ENCODE data around the gene SAXO2.
"Not testable (repeated sequence)": the region's sequence is repeated elsewhere in the genome, so short reads cannot be mapped to it uniquely, and the experiment has no call there.

Gene SAXO2

GRCh38 chr15:82284381-82284780 lies 21.8 kb downstream of the SAXO2 start:
- in situ Hi-C loops (cut with HindIII; ENCODE audit: low sequenced_read_pairs) = not testable (repeated sequence)

GRCh38 chr15:82286475-82286874 lies 23.9 kb downstream of the SAXO2 start:
- in situ Hi-C loops (cut with HindIII; ENCODE audit: low sequenced_read_pairs) = not testable (repeated sequence)

- in situ Hi-C loops (cut with HindIII; ENCODE audit: low sequenced_read_pairs) = not testable (repeated sequence)
These were observed 25.6 kb downstream of the SAXO2 start for GRCh38 chr15:82288202-82288601.

- in situ Hi-C loops (cut with HindIII; ENCODE audit: low sequenced_read_pairs) = no loop called here
These were observed 29.7 kb downstream of the SAXO2 start for GRCh38 chr15:82292271-82292670.

- in situ Hi-C loops (cut with HindIII; ENCODE audit: low sequenced_read_pairs) = no loop called here
These were observed 31.6 kb downstream of the SAXO2 start for GRCh38 chr15:82294061-82294690.

- in situ Hi-C loops (cut with HindIII; ENCODE audit: low sequenced_read_pairs) = no loop called here
These were observed 34.9 kb downstream of the SAXO2 start for GRCh38 chr15:82297546-82297945.

- in situ Hi-C loops (cut with HindIII; ENCODE audit: low sequenced_read_pairs) = no loop called here
These were observed 35.4 kb downstream of the SAXO2 start for GRCh38 chr15:82298032-82298431.

- in situ Hi-C loops (cut with HindIII; ENCODE audit: low sequenced_read_pairs) = no loop called here
These were observed 35.9 kb downstream of the SAXO2 start for GRCh38 chr15:82298520-82298919.

- in situ Hi-C loops (cut with HindIII; ENCODE audit: low sequenced_read_pairs) = not testable (repeated sequence)
These were observed 36.9 kb downstream of the SAXO2 start for GRCh38 chr15:82299511-82299914.

GRCh38 chr15:82300326-82300725 lies 37.7 kb downstream of the SAXO2 start:
- in situ Hi-C loops (cut with HindIII; ENCODE audit: low sequenced_read_pairs) = not testable (repeated sequence)

- in situ Hi-C loops (cut with HindIII; ENCODE audit: low sequenced_read_pairs) = no loop called here
These were observed 38.3 kb downstream of the SAXO2 start for GRCh38 chr15:82300883-82301282.

- in situ Hi-C loops (cut with HindIII; ENCODE audit: low sequenced_read_pairs) = no loop called here
These were observed 38.8 kb downstream of the SAXO2 start for GRCh38 chr15:82301296-82302016.

GRCh38 chr15:82303956-82304777 lies 41.5 kb downstream of the SAXO2 start:
- in situ Hi-C loops (cut with HindIII; ENCODE audit: low sequenced_read_pairs) = no loop called here

- in situ Hi-C loops (cut with HindIII; ENCODE audit: low sequenced_read_pairs) = no loop called here
These were observed 42.1 kb downstream of the SAXO2 start for GRCh38 chr15:82304778-82305090.

- in situ Hi-C loops (cut with HindIII; ENCODE audit: low sequenced_read_pairs) = no loop called here
These were observed 43.0 kb downstream of the SAXO2 start for GRCh38 chr15:82305621-82306048.

- in situ Hi-C loops (cut with HindIII; ENCODE audit: low sequenced_read_pairs) = no loop called here
These were observed 44.4 kb downstream of the SAXO2 start for GRCh38 chr15:82306791-82307713.

- in situ Hi-C loops (cut with HindIII; ENCODE audit: low sequenced_read_pairs) = no loop called here
These were observed 45.1 kb downstream of the SAXO2 start for GRCh38 chr15:82307714-82308081.

GRCh38 chr15:82309802-82310201 lies 47.2 kb downstream of the SAXO2 start:
- in situ Hi-C loops (cut with HindIII; ENCODE audit: low sequenced_read_pairs) = no loop called here

GRCh38 chr15:82311321-82311720 lies 48.7 kb downstream of the SAXO2 start:
- in situ Hi-C loops (cut with HindIII; ENCODE audit: low sequenced_read_pairs) = not testable (repeated sequence)

GRCh38 chr15:82312586-82313349 lies 50.1 kb downstream of the SAXO2 start:
- in situ Hi-C loops (cut with HindIII; ENCODE audit: low sequenced_read_pairs) = no loop called here
